Activated CD8-positive, alpha-beta memory T cell treated with anti-CD3 and anti-CD28 coated beads, Interleukin-2, amount 50 U/mL, for 48 hours (primary cell): Measurements from ENCODE around the gene SLIT1.
A peak's percentile ranks its signal among the peaks of the same experiment; 100 is the strongest.

ENCODE experiments used
- DNase-seq: peaks from one replicate; pipeline ENCODE4 v3.0.0-alpha.2; 2020

Gene SLIT1

GRCh38 chr10:97199152-97199551 lies 13.4 kb upstream of the SLIT1 start:
- DNase-seq, result no peak

- DNase-seq, result no peak
These were observed 11.3 kb upstream of the SLIT1 start for GRCh38 chr10:97197030-97197500.

- DNase-seq, result peak; percentile 79
These were observed 10.7 kb upstream of the SLIT1 start for GRCh38 chr10:97196223-97197029.

- DNase-seq, result no peak
These were observed 10.0 kb upstream of the SLIT1 start for GRCh38 chr10:97195706-97196222.

- no peak for DNase-seq
These were observed 7.2 kb upstream of the SLIT1 start for GRCh38 chr10:97192952-97193435.

GRCh38 chr10:97190450-97190849 lies 4.7 kb upstream of the SLIT1 start:
- no peak for DNase-seq

- DNase-seq, result no peak
These were observed 2.5 kb upstream of the SLIT1 start for GRCh38 chr10:97188261-97188711.

GRCh38 chr10:97186911-97187310 lies 1.2 kb upstream of the SLIT1 start:
- DNase-seq, result no peak

- DNase-seq, result no peak
These were observed 811 bp downstream of the SLIT1 start for GRCh38 chr10:97184971-97185325.

GRCh38 chr10:97183314-97183713 lies 2.4 kb downstream of the SLIT1 start:
- no peak for DNase-seq

- no peak for DNase-seq
These were observed 3.3 kb downstream of the SLIT1 start for GRCh38 chr10:97182288-97182990.

- DNase-seq, result no peak
These were observed 4.8 kb downstream of the SLIT1 start for GRCh38 chr10:97180986-97181385.

GRCh38 chr10:97180363-97180755 lies 5.4 kb downstream of the SLIT1 start:
- DNase-seq, result no peak

GRCh38 chr10:97179731-97180362 lies 5.9 kb downstream of the SLIT1 start:
- DNase-seq, result no peak

- DNase-seq, result no peak
These were observed 6.4 kb downstream of the SLIT1 start for GRCh38 chr10:97179311-97179710.

- no peak for DNase-seq
These were observed 7.7 kb downstream of the SLIT1 start for GRCh38 chr10:97178074-97178473.

- DNase-seq, result no peak
These were observed 9.5 kb downstream of the SLIT1 start for GRCh38 chr10:97176226-97176625.

GRCh38 chr10:97175586-97175985 lies 10.2 kb downstream of the SLIT1 start:
- no peak for DNase-seq

- DNase-seq, result no peak
These were observed 10.8 kb downstream of the SLIT1 start for GRCh38 chr10:97174941-97175340.

- DNase-seq, result no peak
These were observed 11.4 kb downstream of the SLIT1 start for GRCh38 chr10:97174276-97174775.

GRCh38 chr10:97173036-97173435 lies 12.7 kb downstream of the SLIT1 start:
- no peak for DNase-seq

- DNase-seq, result no peak
These were observed 14.8 kb downstream of the SLIT1 start for GRCh38 chr10:97171001-97171400.
